OCI-LY1 (cell line): ENCODE results near the gene CELF6.

Experiments used
- CTCF ChIP-seq: fragments of 200-600 bp; sonication (generic), shearing (Covaris generic); IDR thresholded peaks from 2 replicates; pipeline ENCODE4 v1.5.1; 2017; ENCODE audit warnings: mild to moderate bottlenecking, antibody characterized with exemption, low read length, moderate library complexity, mixed read lengths
- EZH2 ChIP-seq: fragments of 200-600 bp; sonication (generic), shearing (Covaris generic); IDR thresholded peaks from 2 replicates; pipeline ENCODE4 v1.8.0; 2017; ENCODE audit warnings: borderline replicate concordance, mixed run types, mild to moderate bottlenecking, antibody characterized with exemption, low read length, moderate library complexity, mixed read lengths

DNA sequence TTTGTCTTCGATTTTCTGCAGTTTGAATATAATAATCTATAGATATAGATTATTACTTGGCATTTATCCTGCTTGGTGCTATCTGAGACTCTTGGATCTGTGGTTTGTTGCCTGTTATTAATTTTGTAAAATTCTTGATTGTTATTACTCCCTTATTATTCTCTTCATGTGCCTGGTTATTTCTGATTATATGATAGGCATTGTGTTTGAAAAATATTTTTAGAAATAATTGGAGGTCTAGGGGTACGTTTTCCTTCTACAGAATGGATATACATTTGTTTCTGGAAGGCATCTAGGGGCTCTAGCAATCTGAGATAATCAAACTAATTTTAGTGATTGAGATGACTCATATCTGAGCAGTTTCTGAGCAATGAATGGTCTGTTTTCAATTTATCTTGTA lies 14.9 kb upstream of the CELF6 start:
- TF ChIP-seq CTCF (no peak), EZH2 (no peak)
